Measurements from ENCODE around the gene WDR86. TPM values are rescaled to one million over a fixed set of nuclear protein-coding genes. Genes with fewer than 3 reads are reported as not detected.

WDR86 gene, protein sequence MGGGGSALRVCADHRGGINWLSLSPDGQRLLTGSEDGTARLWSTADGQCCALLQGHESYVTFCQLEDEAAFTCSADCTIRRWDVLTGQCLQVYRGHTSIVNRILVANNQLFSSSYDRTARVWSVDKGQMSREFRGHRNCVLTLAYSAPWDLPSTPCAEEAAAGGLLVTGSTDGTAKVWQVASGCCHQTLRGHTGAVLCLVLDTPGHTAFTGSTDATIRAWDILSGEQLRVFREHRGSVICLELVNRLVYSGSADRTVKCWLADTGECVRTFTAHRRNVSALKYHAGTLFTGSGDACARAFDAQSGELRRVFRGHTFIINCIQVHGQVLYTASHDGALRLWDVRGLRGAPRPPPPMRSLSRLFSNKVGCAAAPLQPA
- 19.4 TPM for total RNA-seq
- long read RNA-seq, partial matches to known transcripts: 3 of 23 reads
- long read RNA-seq, other reads (novel, unspliced or antisense): 14 of 23 reads

DNA sequence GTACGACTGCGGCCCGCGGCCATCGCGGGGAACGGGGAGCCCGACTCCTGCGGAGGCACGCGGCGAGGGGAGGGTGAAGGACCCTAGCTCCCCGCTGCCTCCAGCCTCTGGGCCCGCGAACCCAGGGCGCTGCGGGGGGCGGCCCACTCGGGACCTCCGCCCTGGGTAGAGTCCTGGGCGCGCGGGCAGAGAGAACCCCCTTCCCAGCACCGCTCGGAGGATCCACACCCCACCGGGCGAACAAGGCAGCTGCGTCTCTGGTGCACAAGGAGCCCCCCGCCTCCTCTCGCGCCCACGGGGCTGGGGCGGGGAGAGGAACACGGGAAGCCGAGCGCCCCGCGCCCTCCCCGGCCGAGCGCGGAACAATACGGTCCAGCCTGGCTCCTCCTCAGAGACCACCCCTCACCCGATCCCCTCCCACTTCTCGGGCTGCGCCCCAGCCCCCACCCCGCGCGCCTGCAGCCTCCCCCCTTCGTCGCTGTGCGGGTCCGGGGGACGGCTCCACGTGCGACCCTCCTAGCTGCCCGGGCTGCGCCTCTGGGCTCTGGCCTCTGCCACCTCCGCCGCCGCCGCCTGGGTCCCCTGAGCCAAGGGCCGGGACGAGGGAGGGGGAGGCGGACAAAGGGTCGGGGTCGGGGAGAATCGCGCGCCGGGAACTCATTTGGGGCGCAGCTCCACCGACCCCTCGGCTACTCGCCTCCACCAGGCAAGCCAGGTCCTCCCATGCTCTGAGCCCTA is at the start of gene WDR86:
Gene WDR86 (minus strand): TSS at position 372 of the 738 bp plus-strand sequence. CDS start 449 bp downstream, outside the sequence.
- no peak for DNase-seq (ENCODE audit: low spot score)

DNA sequence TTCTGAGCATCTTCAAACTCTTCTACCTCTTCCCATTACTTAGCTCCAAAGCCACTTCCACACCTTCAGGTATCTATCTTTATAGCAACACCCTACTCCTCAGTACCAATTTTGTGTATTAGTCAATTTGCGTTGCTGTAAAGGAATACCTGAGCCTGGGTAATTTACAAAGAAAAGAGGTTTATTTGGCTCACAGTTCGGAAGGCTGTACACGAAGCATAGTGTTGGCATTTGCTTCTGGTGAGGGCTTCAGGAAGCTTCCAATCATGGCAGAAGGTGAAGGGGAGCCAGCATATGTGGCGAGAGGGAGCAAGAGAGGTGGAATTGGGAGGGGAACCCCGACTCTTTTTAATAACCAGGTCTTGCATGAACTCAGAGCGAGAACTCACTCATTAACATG is 47.7 kb upstream of the WDR86 start:
- DNase-seq (ENCODE audit: low spot score): no peak

DNA sequence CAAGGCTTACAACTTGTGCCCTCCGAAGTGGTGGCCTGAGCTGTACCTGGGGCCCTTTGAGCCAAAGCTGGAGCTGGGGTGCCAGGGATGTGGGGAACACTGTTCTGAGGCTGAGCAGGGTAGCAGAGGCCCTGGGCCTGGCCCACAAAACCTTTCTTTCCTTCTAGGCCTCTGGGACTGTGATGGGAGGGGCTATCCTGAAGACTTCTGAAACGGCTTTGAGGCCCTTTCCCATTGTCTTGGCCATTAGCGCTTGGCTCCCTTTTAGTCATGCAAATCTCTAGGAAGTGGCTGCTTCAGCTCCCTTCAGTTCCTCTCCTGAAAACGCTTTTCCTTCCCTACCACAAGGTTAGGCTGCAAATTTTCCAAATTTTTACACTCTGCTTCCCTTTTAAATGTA is 46.9 kb upstream of the WDR86 start:
- DNase-seq (ENCODE audit: low spot score): no peak

DNA sequence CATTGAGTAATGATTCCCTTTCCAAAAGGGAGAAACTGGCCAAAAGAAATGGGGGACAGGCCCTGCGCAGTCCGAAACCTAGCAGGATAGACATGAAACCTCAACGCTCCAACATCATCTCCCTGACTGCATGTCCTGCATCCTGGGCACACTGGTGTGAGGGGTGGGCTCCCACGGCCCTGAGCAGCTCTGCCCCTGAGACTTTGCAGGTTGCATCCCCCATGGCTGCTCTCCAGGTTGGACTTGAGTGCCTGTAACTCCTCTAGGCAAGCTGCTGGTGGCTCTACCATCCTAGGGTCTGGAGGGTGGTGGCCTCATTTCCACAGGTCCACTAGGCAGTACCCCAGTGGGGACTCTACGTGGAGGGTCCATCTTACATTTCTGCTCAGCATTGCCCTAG is 46.4 kb upstream of the WDR86 start:
- DNase-seq (ENCODE audit: low spot score): peak; percentile 72

DNA sequence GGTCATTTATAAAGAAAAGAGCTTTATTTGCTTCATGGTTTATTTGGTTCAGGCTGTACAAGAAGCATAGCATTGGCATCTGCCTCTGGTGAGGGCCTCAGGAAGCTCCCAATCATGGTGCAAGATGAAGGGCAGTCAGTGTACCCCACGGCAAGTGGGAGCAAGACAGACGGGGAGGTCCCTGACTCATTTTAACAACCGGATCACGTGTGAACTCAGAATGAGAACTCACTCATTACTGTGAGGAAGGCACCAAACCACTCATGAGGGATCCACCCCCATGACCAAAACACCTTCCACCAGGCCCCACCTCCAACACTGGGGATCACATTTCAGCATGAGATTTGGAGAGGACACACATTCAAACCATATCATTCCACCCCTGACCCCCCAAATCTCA is 45.9 kb upstream of the WDR86 start:
- DNase-seq (ENCODE audit: low spot score): no peak

DNA sequence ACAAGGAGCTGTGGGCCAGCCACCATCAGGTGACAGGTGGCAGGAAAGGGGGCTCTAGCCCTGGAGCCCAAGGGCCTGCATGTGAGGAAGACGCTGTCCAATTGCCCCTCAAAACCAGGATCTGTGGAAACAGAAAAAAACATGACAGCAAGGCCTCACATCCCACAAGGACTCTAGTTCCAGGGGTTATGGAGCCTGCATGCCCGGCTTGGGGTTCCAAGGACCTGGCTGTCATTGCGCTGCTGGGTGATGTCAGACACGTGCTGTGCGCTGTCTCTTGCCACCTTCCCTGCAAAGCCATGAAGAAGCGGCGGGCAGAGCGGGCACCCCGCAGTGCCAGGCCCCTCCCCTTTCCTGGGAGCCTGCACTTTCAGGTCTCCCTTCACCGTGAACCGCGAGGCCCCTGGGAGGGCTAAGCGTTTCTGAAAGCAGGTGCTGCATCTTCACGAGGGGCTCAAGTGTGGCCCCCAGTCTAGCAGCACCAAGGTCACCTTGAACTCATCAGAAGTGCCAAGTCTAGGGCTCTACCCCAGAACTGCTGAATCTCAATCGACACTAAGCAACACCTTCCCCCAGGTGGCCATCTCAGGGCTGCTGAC is 45.2 kb upstream of the WDR86 start:
- DNase-seq (ENCODE audit: low spot score): peak; percentile 81

DNA sequence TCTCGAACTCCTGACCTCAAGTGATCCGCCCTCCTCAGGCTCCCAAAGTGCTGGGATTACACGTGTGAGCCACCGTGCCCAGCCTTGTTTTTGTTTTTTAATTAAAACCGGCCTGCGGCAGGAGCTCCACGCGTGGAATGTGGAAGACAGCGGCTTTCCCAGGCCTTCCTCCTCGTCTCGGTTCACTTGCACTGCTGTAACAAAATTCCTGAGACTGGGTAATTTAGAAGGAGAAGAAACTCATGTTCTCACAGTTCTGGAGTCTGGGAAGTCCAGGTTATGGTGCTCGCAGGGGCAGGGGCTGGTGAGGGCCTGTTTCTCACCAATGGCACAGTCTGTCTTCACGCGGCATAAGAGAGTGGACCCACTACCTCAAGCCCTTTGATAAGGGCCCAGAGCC is 44.5 kb upstream of the WDR86 start:
- DNase-seq (ENCODE audit: low spot score): peak; percentile 43

DNA sequence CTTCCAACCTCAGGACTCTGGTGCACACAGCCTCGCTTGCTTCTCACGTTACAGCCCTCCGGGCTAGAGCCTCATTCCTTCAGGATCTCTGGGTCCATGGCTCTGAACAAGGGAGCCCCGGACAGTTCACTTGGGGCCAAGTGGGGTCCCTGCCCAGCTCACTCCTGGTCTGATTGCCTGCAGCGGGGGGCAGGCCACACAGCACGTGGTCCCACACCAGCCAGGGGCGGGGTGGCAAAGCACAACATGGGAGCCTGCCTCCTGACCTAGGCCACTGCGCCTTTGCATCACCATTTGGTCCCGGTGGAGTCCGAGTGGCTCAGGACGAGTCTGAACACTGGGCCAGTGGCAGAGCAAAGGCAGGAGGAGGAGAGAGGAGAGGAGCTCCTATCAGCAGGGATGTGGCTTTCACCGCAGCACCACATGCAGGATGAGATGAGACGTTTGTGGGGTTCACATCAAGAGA is 43.5 kb upstream of the WDR86 start:
- peak; percentile 89 for DNase-seq (ENCODE audit: low spot score)

DNA sequence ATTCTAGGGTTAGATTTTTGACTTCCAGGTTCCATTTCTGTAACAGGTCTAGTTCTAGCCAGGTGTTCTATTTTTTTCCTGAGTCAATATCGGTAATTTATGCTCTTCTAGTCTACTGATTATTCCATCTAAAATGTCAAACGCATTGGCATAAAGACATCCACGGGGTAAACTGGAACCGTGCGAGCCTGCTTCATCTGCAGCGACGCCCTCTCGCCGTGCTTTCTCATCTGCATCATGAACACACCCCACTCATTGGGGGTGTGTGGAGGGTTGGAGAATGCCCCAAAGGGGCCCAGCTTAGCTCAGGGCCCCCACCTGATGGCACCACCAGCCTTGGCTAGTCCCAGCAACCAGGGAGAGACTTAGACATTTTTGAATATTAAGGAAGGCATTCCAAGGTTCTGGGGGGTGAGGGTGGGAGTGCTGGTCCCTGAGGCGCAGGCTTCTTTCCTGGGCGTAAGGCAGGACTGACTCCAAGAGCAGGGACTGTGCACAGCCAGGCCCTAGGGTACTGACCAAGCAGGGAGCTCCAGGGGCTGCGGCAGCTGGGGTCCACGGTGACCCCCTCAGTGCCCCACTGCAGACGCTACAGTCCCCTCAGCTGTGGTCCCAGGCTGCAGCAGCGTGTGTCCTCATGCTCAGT is 43.0 kb upstream of the WDR86 start:
- no peak for DNase-seq (ENCODE audit: low spot score)

DNA sequence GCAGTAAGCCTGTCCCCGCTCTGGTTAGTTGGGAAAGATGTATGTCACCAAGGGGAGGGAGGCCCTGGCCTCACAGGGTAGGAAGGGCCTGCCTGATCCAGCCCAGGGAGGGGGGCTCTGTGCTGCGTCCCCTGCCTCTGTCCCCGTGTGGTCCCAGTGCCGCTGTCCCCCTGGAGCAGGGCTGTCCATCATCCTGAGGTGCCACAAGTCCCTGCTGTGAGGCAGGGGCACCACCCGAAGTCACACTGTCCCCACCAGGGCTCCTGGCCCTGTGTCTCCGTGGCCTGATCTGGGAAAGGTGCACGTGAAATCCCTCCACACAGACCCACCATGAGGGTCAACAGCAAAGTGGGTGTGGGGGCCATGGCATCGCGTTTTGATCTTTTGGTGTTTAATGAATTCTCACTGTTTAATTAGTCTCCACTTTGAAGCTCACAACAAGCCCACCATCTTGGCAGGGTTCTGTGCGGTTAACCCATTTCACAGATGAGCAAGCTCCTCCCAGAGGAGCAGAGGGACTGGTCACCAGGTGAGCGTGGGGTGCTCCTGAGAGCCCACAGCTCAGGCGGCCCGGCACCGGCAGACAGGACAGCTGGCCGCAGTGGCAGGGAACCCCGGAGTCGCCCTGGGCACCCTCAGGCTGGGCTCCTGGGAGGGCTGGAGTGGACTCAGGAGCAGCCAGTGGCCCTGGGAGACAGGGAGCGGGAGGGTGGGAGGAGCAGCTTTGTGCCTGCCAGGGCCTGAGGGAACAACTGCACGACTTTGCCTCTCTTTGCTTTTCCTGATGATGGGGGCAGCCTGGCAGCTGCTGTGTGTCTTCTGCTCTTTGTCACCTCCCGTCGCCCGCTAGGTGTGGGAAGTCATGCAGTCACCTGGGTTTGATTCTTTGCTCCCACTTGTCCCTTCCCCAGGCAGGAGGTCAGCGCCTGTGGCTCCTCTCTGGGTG is 42.1 kb upstream of the WDR86 start:
- DNase-seq (ENCODE audit: low spot score): peak; percentile 76

DNA sequence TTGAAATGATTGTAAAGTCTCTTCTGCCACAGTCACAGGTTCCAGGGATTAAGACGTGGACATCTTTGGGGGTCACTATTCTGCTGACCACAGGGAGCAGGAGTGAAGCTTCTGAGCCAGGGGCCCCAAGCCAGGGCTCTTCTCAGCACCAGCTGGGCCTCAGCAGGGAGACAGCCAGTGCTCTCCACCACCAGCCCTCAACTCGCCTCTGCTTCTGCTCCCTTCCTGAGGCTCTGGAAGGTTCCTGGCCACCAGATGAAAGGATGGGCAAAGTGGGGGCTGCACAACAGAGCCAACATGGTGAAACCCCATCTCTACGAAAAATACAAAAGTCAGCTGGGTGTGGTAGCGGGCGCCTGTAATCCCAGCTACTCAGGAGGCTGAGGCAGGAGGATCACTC is 41.3 kb upstream of the WDR86 start:
- DNase-seq (ENCODE audit: low spot score): peak; percentile 67

DNA sequence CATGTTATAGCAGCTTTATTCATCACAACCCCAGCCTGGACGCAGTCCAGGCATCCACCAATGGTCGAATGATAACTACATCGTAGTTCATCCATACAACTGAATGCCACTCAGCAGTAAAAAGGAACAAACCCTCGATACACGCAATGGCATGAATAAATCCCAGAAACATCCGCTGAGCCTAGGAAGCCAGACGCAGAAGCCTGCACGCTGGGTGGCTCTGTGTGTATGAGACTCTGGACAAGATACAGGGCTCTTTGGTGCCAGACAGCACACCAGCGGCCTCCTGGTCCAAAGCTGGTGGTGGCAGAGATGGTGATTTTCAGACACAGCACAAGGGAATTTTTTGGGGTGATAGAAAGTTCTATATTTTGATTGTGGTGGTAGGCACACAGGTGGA is 40.2 kb upstream of the WDR86 start:
- no peak for DNase-seq (ENCODE audit: low spot score)

DNA sequence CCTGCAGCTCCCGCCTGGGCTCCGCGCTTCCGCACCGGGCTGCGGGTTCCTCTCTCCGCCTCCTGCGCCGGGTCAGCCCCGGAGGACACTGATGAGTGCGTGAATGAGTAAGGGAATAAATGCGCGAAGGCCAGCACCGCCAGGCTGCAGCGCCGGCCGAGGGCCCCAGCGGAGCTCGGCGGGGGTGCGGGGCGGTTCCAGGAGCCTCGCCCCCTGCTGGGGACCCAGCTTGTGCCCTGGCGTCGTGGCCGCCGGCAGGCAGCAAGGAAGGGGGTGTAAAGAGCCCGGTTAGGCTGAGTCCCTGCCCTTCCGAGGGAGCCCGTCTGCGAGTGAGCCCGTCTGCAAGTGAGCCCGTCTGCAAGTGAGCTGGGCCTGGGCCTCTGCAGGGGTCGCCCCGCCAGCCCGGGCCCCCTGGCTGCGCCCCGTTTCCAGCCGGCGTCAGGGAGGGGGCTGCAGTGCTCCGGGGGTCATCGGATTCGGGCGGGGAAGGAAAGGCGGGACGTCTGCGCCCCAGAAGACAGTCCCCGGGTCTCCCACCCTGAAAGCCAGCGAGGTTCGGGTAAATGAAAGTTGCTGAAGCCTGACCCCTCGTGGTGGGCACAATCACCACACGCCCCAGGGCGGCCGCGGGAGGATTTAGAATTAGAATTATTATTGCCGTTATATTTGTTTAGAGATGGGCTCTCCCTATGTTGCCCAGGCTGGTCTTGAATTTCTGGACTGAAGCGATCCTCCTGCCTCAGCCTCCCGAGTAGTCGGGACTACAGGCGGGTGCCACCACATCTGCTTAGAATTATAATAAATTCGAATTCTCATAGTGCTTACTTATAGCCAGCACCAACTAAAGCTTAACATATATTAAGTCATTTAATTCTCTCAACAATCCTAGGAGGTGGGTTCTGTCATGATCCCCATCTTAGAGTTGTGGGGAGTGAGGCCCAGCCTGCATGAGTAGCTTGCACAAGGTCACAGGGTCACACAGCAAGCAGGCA is 38.7 kb upstream of the WDR86 start:
- peak; percentile 90 for DNase-seq (ENCODE audit: low spot score)

DNA sequence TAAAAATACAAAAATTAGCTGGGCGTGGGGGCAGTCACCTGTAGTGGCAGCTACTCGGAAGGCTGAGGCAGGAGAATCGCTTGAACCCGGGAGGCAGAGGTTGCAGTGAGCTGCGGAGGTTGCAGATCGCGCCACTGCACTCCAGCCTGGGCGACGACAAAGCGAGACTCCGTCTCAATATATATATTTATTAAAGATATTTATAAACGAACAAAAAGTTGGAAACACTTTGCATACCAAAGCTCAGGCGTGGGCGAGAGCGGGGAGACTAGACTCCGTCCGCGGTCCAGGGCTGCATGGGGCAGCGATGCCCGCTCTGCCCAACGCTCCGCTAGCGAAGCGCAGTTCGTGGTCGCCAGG is 38.0 kb upstream of the WDR86 start:
- DNase-seq (ENCODE audit: low spot score): no peak

DNA sequence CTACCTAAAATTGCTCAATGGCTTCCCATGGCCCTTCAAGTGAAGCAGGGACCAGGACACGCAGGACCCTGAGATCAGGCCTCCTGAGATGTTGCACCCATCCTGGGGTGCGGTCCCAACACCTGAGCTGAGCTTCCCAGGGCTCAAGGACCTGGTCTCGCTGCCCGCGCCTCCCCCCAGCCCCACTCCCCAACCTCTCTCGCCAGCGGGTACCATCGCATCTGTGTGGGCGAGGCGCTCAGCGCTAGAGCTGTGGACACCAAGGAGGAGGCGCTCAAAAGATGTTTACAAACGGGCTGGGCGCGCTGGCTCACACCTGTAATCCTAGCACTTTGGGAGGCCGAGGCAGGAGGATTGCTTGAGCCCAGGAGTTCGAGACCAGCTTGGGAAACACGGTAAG is 37.5 kb upstream of the WDR86 start:
- DNase-seq (ENCODE audit: low spot score): no peak

DNA sequence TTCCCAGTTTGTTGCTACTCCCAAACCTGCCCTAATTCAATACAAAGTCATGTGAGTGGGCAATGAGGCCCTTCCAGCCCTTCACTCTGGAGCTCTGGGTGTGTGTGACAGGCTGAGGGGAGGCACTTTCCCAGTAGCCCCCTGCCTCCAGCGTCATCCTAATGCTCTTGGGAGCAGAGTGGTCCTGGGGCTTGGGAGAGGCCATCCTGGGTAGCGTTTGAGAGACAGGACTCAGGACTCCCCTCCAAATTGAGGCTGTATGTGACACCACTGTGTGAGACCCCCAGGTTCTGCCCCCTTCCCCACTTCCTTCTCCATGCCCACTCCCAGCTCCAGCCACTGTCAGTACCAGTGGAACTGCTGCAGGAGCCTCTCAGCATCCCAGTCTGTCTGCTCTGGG is 36.6 kb upstream of the WDR86 start:
- DNase-seq (ENCODE audit: low spot score): no peak

DNA sequence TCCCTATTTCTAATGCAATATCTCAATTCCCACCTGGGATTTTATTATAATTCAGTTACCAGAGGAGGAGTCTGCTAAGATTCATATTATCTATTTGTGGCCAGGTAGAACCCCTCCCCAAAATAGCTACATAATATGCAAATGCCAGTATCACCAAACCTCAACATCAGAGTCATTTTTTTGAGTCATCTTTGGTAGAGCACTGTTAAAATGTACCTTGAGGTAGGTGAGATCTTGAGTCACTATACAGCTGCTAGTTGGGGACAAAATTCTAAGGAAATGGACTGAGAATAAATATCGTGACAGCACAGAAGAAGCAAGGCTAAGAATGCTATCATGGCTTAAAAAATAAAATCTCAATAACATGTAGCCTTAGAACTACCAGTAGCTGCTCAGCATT is 34.8 kb upstream of the WDR86 start:
- no peak for DNase-seq (ENCODE audit: low spot score)

DNA sequence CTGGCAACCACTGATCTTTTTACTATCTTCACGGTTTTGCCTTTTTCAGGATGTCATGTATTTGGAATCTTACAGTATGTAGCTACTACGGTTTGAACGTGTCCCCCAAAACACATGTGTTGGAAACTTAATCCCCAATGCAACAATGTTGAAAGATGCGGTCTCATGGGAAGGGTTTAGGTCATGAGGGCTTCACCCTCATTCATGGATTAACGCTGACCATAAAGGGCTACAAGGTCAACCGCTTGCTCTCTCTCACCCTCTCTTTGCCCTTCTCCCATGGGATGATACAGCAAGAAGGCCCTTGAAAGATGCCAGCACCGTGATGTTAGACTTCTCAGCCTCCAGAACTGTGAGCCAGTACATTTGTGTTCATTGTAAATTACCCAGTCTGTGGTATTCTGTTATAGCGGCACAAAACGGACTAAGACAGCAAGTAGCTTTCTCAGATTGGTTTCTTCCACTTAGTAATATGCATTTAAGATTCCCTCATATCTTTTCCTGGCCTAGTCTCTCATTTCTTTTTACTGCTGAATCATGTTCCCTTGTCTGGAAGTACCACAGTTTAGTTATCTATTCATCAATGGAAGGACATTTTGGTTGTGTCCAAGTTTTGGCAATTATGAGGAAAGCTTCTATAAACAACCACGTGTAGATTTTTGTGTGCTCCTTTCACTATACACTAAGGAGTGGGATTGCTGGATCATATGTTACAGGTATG is 33.1 kb upstream of the WDR86 start:
- no peak for DNase-seq (ENCODE audit: low spot score)

All from mesenteric fat pad (tissue), 1 donor.